Stimulated activated CD4-positive, alpha-beta T cell treated with anti-CD3 and anti-CD28 coated beads, Interleukin-1b, Interleukin-23, amount 100 ng/mL, for 24 hours (primary cell): ENCODE data around the gene VDAC2.

ENCODE experiments used
- DNase-seq, 4 experiments: peaks; one replicate each; pipeline ENCODE4 v3.0.0-alpha.2; 2020; ENCODE audit warnings: low read depth in 4 of 4, low spot score in 1 of 4

VDAC2 gene

DNA sequence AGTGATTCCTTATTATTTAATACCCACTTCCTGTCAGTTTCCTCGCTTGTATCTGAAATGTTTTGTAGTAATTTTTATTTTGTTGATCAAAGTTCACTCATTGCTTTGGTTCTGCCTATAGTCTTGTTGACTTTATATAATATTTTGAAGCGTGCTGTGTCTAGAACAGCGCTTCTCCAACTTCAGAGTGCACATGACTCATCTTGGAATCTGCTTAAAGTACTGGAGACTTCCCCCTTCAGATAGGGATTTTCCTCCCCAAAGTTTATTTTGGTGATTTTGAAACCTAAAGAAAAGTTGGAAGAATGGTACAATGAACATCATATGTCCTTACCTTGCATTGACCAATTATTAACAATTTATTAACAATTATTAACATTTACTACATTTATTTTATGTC lies 19.4 kb downstream of the VDAC2 start:
- DNase-seq, result no peak

DNA sequence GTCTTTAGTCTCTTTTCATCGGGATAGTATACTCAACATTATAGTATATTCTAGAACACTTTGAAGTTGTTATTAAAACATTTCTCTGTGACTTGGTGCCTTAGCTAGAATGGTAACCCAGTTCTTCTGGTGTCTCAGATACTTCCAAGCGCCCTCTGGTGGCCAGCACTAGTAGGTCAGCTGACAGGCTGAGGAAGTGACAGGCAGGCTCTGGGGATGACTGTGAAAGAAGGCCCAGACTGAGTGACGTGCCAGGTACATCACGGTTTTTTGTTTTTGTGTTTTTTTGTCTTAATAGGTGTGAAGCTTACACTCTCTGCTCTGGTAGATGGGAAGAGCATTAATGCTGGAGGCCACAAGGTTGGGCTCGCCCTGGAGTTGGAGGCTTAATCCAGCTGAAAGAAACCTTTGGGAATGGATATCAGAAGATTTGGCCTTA lies 20.0 kb downstream of the VDAC2 start:
- peak; percentile 87 to 93 (median 89) for DNase-seq

DNA sequence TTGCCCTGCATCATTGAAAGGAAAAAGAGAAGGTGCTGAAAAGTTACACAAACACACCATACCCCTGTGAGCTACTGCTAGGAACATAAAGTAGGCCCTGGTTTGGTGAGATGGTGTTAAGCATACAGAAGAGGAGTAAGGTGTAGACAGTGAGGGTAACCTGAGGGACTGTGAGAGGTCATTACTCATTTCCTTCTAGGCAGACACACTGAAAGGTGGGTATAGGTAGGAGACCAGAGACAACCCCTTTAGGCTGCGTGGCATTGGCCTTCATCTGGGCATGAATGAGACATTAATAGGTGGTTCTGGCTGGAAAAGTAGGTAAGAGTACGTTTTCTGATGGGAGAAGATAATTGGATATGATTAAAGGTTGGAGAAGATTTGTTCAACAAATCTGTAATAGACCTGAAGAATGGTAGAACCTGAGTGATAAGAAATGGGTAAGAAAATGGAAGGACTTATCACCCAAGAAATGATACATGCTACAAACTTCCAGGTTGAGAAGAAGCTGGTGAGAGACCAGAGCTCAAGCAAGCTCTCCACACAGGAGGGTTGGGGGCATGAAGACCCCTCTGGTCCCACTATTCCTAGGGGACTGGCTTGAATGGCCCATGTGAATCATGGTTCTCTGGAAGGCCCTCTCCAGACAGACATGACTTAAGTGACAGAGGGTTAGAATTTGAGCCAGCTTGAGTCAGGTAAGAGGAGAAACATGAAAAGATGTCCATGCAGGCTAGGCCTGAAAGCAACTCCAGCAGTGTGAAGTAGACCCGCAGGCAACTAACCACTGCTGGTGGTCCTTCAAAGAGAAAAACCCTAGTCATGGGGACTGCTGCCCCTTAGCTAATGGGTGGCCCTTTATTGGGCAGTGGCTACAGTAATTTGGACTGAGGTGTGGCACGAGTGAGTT lies 21.3 kb downstream of the VDAC2 start:
- no peak for DNase-seq

DNA sequence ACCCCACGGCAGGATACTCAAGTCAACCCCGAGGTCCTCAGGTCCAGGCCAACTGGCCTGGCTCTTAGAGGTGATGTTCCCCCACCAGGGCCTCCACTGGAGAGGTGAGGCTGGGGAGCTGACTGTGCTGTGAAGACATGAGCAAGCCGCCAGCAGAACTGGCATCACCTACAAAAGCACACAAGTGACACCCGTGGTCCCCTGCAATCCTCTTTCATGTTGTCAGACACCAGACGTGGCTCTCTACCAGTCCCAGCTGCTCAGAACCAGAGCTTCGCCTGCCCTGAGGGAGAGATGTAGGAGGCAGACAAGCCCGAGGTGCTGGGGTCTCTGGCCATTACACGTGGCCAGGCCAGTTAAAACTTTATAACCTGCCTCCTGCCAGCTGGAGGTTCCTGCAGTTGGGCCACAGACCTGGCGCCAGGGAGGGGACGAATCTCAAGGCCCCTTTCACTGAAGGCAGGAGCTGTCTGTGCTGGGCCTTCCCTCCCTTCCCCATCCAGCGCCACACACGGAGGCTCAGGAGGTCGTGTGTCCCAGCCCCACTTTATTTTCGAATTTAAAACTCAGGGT lies 22.9 kb downstream of the VDAC2 start:
- DNase-seq, result no peak

DNA sequence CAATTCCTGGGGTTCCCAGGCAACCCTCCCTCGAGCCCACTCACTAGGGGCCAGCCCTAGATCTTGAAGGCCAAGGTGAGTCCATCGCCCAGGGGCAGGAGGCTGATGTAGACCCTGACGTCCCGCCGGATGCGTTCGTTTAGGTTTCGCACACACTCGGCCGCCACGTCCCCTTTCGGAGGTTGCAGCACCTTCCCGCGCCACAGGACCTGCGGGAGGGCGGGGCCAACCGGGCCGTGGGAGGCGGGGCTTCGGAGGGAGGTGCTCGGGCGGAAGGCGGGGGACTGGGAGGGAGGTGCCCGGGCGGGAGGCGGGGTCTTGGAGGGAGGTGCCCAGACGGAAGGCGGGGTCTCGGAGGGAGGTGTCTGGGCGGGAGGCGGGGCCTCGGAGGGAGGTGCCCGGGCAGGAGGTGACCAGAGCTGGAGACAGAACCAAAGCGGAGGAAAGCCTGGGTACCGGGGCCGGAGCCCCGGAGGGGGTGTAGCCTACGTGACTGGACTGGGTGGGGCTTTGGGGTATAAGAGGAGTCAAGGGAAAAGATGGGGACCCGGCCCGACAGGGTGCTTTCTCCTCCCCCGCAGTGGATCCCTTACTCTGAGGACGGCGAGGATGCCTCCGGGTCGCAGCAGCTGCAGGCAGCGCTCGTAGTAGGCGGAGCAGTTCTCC lies 23.6 kb downstream of the VDAC2 start:
- DNase-seq, result peak; percentile 86 to 99 (median 96)

DNA sequence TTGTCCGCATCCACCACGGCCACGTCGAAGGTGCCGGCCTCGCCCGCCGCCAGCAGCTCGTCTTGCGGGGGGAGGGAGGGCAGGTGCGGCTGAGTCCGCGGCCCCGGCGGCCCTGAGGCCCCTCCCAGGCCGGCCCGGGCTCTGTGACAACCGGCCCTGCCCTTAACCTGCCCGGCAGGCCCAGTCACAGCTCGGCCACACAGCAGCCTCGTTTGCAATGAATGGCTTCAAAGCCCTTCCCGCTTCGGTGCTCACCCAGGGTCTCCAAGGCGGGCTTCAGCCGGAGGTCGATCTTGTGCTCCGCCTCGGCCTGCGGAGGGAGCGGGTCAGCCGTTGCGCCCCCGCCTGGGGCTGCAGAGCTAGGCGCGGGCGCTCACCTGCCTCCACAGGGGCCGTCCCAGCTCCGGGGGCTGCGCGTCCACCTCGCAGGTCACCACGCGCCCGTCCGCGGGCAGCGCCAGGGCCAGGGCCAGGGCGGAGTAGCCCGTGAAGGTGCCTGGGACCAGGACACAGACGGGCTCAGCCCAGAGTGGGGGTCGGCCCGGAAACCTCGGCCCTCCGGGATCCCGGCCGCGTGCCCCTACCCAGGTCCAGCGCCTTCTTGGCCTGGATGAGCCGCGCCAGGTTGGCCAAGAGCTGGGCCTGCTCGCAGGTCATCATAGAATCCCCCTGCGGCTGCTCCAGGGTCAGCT lies 24.2 kb downstream of the VDAC2 start:
- peak in 1 of 4 experiments; percentile 9 for DNase-seq

DNA sequence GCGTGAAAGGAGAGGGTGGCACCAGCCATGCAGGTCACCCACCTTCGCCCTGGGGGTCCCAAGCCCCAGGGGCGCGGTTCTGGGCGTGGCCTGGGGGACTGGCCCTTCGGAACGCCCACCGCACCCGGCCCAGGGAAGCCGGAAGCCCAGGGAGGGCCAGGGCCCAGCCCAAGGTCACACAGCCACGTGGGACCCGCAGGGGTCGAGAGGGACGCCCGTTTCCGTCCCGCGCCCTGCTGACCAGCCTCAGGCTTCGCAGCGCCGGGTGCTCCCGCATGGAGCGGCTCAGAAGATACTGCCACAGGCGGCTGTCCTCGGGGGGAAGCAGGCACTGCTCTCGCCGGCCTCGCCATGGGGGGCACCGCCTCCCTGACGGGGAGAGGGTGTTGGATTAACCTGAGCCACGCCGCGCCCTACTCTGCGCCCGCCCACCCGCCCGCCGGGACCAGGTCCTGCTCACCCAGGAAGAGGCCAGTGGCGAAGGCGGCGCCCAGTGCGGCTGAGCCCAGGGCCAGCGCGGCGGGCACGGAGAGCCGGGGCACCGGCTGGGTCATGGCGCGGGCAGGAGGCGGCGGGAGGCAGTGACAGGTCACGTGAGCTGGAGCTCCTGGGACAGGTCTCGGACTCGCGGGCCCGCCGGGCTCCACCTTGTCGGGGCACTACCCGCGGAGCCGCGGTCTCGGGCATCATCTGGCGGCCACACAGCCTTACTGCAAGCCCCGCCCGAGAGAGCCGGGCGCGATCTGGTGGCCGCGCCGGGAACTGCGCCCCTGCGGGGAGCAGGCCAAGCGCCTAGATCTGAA lies 25.0 kb downstream of the VDAC2 start, which contains the start of gene COMTD1:
Gene COMTD1 (minus strand): TSS at position 583 of the 803 bp plus-strand sequence. CDS start 29 bp downstream, at position 554.
- DNase-seq, result peak; percentile 83 to 93 (median 86)

DNA sequence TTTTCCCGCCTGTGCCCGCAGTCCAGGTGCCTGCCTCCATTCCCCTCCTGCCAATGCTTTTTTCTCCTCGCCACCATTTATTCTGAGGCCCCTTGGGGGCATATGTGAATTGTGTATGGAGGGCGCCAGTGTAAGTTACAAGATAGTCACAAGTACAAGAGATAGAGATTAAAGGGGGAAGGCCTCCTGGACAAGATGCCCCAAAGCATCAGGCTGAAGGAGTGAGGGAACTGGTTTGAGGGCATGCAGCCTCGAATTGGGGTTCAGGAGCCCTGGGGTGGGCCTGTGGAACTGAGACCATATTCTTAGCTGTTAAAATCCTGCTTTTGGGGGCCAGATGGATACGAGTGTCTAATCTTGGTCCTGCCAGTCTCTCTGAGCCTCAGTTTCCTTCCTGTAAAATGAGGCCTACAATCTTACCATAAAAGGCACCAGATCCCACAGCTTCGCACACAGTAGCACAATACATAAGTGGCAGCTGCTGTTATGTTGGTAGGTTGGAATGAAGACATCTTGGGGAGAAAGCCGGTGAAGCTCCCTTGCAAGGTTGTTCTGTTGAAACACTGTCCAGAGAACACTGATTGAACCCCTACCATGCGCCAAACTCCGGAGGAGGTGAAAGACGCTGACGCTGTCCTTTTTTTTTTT lies 25.7 kb downstream of the VDAC2 start:
- DNase-seq, result no peak

DNA sequence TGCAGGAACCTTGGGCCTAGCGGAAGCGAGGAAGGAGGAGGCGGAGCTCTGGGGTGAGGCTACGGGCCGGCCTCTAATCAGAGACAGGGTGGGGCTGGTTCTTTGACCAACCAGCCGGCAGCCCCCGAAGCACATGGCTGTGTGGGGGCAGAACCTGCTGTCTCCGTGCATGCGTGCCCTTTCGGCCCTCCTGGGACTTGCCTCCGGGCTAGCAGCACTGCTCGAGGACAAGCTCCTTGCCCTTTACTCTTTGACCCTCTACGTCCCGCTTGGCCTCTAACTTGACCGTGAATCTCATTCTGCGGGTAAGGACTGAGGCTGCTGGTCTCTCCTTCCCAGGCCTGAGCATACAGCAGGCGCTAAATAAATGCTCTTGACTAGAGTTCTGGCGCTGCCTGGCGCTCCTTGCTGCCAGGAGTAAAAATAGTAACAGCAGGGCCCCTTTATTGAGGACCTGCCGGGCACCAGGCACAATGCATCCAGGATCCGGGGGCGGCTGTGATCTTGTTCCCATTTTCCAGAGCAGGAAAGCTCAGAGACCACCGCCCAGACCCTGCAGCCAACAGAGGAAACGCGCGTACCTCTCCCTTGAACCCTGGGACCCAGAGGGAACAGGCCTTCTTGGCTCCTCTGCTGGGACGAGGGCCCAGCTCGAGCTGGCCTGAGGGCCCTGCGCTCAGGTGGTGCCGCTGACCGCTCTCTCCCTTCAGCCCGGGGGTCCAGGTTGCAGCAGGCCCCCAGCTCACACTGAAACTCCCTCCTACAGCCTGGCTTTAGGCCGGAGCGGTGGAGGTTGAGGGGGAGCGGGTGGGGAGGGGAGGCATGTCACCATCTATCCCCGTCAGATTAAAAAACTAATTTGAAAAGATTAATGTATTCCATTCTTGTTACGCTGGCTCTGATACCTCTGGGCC lies 27.8 kb downstream of the VDAC2 start:
- DNase-seq, result no peak

DNA sequence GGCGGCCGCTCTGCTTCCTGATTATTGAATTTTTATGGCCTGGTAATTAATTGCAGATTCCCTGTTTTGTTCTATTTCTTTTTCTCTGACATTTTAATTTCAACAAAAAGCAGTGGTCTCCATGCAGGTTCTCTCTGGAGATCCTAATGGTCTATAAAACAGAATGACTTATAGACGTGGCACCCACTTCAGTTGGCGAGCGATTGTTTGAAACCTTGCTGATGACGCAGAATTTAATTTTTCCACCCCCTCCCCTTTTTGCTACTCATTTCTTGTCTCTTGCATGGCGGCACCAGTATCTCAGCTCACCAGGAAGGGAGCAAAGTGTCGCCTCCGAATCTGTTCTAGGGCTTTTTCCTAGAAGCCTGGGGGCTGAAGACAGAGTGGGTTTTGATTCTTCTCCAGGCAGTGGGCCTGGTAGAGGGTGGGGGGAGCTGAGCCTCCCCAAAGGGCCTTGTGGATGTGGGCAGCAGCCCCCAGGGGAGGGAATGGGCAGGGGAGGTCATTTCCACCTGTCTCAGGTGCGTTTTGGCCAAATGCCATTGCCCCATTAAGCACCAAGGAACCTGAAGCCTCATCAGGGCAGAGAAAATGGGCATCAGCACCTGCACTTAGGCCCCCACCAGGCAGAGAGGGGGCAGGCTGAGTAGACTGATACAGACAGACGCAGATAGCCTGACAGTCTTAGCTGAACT lies 28.6 kb downstream of the VDAC2 start:
- DNase-seq, result no peak

DNA sequence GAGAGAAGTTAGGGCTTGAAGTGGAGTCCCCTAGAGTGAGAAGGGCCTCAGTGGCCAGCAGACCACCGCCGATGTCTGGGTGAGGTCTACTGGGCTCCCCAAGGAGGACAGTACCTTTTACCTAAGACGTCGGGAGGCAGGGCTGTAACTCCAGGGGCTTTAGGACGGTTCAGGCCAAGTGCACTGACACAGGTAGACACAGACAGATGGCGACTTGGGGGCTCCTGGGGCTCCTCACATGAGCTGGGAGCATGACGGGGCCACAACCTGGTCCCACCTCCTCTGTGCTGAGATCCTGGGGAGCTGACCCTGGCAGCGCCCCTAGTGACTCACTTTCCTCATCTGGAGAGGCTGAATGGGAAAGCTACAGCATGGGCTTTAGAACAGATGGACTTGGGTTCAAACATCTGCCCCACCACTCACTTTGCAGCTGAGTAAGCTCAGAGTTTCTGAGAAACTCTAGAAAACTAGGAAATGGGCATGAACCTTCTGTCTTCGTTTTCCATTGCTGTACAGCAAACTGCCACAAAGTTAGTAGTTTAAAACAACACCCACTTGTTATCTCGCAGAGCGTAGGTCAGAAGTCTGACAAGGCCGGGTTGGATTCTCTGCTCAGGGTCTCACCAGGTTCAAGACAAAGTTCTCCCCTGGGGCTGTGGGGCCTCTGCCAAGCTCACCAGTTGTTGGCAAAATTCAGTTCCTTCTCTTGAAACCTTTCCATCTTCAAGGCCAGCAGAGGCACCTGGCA lies 29.9 kb downstream of the VDAC2 start:
- DNase-seq, result no peak

DNA sequence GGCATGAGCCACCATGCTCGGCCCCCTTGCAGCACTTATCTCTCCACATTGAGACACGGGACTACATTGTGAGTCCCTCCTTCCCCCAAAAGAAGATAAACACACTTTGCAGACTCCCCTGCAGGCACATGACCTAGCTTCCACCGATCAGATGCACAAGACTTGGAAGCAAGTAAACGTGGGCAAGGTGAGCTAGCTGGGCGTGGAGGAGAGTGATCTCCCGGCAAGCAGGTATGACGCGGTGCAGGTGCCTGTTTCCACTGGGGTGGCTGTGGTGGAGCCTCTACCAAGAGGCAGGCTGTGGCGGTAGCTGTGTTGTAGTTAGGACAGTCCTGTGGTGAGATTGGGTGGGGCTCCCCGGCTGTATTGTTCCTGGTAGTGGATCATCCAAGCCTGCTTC lies 32.8 kb downstream of the VDAC2 start:
- no peak for DNase-seq

DNA sequence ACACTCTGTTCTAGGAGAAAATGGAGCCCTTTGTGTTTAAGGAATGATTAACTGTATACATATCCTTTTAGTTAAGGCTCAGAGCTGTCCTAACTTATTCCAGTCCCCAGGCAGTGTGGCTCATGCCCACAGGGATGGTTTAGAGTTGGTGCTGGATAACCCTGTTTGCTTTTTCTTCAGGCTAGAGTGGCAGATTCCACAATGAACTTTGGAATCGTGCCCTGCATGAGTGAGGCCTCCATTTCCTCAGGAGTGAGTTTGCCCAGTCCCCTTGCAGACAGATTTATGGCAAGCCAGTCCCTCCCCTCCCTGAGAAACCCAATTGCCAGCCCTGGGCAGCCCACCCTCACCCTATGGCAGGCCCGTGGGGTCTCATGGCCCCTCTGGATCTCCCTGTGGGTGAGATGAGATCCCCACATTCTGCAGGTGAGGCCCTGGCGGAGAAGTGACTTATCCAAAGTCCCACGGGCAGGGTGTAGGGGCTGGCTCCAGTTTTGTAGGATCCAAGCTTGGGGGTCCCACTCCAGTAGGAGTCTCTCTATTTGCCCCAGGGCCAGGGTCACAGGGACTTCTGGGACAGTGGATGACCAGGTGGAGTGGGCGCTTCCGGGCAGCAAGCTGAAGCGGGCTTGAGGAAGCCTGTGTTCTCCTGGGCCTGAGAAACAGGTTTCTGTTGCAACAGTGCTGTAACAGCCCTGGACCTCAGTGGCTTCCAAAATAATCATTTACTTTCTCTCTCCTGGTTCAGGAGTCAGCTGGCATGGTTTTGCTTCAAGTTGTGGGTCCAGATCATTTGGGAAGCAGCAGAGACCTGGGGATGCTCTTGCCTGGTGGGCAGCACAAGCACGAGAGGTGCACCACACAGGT lies 34.1 kb downstream of the VDAC2 start:
- no peak for DNase-seq

DNA sequence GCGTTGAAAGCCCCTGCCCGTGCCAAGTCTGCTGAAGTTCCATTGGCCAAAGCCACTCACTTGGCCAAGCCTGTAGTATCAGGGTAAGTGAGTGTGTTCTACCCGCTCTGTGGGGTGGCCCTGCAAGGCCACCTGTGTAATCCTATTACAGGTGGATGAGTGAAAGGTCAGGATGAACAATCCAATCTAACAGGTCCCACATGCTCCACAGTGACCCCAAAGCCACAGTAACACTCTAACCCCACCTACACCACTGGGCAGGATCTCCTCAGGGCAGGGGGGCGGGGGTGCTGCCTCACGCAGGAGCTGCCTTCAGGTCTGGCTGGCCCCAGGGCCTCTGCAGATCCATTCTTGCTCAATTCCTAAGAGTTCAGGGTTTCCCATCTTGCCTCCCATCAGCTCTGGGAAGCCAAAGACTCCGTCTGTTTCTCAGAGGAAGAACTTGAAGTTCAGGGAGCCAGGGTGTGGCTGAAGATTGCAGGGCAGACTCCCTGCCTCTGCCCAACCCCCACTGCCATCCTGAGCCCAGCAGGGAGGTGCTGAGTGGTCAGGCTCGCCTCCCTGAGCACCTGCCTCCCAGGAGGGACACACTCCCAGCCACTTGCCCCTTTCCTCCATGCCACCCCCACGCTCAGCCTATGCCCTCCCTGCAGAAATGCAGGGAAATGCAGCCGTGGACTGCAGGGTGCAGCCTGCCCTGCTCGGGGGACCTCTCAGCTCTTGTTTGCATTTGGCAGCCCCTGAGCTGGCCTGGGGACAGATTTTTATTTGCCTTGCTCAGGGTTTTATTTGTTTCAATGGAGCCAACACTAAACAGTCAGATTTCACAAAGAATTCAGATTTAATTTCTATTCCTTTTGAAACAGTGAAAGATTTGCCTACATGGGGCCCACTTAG lies 35.0 kb downstream of the VDAC2 start:
- no peak for DNase-seq

DNA sequence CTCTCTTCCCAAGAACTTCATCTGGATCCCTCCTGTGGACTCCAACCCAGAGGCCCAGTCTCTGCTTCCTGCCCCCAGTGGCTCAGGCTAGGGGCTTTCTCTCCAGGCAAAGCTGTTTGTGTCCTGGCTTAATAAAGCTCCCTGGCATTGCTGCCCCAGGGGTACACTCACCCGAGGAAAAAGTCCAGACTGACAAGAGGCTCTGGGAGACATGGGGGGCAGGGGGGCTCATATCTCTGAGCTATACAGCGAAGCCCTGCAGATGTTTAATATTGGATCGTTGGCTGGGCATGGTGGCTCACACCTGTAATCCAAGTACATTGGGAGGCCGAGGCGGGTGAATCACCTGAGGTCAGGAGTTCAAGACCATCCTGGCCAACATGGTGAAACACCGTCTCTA lies 35.9 kb downstream of the VDAC2 start:
- DNase-seq, result no peak

DNA sequence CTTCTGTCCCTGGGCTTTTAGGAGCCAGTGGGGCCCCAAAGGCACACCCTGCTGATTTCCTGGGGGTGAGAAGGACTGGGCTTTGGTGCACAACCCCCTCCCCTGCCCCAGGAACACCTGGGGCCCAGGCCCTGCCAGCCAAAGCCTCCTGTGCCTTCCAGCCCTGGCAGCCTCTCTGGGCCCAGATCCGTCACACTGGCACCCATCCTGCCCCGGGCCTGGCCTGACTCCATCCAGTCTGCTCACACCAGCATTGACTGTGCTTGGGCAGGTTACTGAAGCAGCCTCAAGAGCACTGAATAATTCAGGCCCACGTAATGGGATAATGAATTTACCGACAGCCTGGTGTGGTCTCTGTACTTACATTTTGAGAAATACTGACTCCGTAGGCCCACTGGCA lies 37.2 kb downstream of the VDAC2 start:
- DNase-seq, result no peak
